ENCODE data around the gene TM9SF1. TPM values are rescaled to one million over a fixed set of nuclear protein-coding genes. Genes with fewer than 3 reads are reported as not detected.
A peak's percentile ranks its signal among the peaks of the same experiment; 100 is the strongest.
"Not testable (repeated sequence)": the region's sequence is repeated elsewhere in the genome, so short reads cannot be mapped to it uniquely, and the experiment has no call there.

The TM9SF1 gene
- total and polyA plus RNA-seq, 12 donors = 10.8 to 36.4 (median 18.7) TPM

- WGBS, 2 donors = 60 to 61% methylated on average over 3 of the region's 3 CpGs
- H3K27ac ChIP-seq = no peak overlapping the region
- peaks cover 0 to 22% (median 15%) of the 10 kb centered on the region in 9 donors for H3K4me1 ChIP-seq
- no peak overlapping the region for H3K4me3 ChIP-seq
- H3K36me3 ChIP-seq = peaks cover 0 to 26% (median 6%) of the 10 kb centered on the region in 9 donors
- no peaks in the 10 kb centered on the region for H3K27me3 ChIP-seq
- TF ChIP-seq CTCF (IDR thresholded peaks at IDR 0.05) = no peak
- intact Hi-C loops (cut with DNase I) = no loop called here
- ATAC-seq (no peak), DNase-seq (no peak)
- H3K9me3 ChIP-seq = no peaks in the 10 kb centered on the region
Measured at GRCh38 chr14:24219521-24219920, 24.3 kb upstream of the TM9SF1 start.

GRCh38 chr14:24219080-24219479 lies 23.8 kb upstream of the TM9SF1 start:
- peaks cover 0 to 26% (median 6%) of the 10 kb centered on the region in 9 donors for H3K36me3 ChIP-seq
- 94% methylated on average over 4 of the region's 4 CpGs for WGBS, 2 donors
- no peak for TF ChIP-seq CTCF (IDR thresholded peaks at IDR 0.05)
- H3K27ac ChIP-seq = no peak overlapping the region
- H3K27me3 ChIP-seq = no peaks in the 10 kb centered on the region
- no peak overlapping the region for H3K4me3 ChIP-seq
- intact Hi-C loops (cut with DNase I) = no loop called here
- DNase-seq (no peak), ATAC-seq (no peak)
- peaks cover 0 to 24% (median 15%) of the 10 kb centered on the region in 9 donors for H3K4me1 ChIP-seq
- H3K9me3 ChIP-seq = no peaks in the 10 kb centered on the region

GRCh38 chr14:24216876-24217275 lies 21.6 kb upstream of the TM9SF1 start:
- H3K27ac ChIP-seq; H3K9me3 ChIP-seq; DNase-seq; intact Hi-C loops (cut with DNase I); ATAC-seq; H3K27me3 ChIP-seq; H3K4me3 ChIP-seq: not testable (repeated sequence)
- H3K36me3 ChIP-seq = peaks cover 0 to 26% (median 6%) of the 10 kb centered on the region in 9 donors
- peaks cover 0 to 37% (median 26%) of the 10 kb centered on the region in 9 donors for H3K4me1 ChIP-seq
- WGBS, 2 donors = 94 to 98% methylated on average over 1 of the region's 1 CpG

- intact Hi-C loops (cut with DNase I) = no loop called here
- peaks cover 0 to 39% (median 26%) of the 10 kb centered on the region in 9 donors for H3K4me1 ChIP-seq
- ATAC-seq (no peak), DNase-seq (no peak)
- H3K27ac ChIP-seq = peak overlapping the region in 9 of 10 donors; percentile 81 to 95 (median 89)
- 92 to 93% methylated on average over 2 of the region's 2 CpGs for WGBS, 2 donors
- no peaks in the 10 kb centered on the region for H3K27me3 ChIP-seq
- H3K36me3 ChIP-seq = peaks cover 0 to 29% (median 6%) of the 10 kb centered on the region in 9 donors
- no peak for TF ChIP-seq CTCF (IDR thresholded peaks at IDR 0.05)
- H3K9me3 ChIP-seq = no peaks in the 10 kb centered on the region
- peak overlapping the region in 7 of 10 donors; percentile 54 to 88 (median 78) for H3K4me3 ChIP-seq
Measured at GRCh38 chr14:24216345-24216699, 21.1 kb upstream of the TM9SF1 start.

GRCh38 chr14:24215495-24216344 lies 20.5 kb upstream of the TM9SF1 start, which contains the start of gene MDP1:
MDP1 (minus strand) TSS chr14:24216066; CDS start chr14:24215955, 111 bp downstream.
- ATAC-seq = peak; percentile 79 to 87 (median 82)
- WGBS, 2 donors = 0% methylated on average over 40 of the region's 40 CpGs

More at GRCh38 chr14:24215495-24216344, 20.5 kb upstream of the TM9SF1 start, which contains the start of gene MDP1:
- H3K27me3 ChIP-seq = no peaks in the 10 kb centered on the region
- H3K27ac ChIP-seq = peak within 1 kb of the TSS; percentile 60 to 95 (median 88)
- H3K4me1 ChIP-seq = peaks cover 0 to 42% (median 26%) of the 10 kb centered on the region in 9 donors
- peak; percentile 17 to 80 (median 68) for TF ChIP-seq CTCF (IDR thresholded peaks at IDR 0.05)
- H3K36me3 ChIP-seq = peaks cover 0 to 35% (median 6%) of the 10 kb centered on the region in 9 donors
- H3K4me3 ChIP-seq = peak within 1 kb of the TSS; percentile 54 to 88 (median 76)
- intact Hi-C loops (cut with DNase I) = no loop called here
- no peaks in the 10 kb centered on the region for H3K9me3 ChIP-seq
- peak; percentile 85 for DNase-seq
